Psoas muscle (tissue), 8 donors: Measurements from ENCODE around the gene DDX41. TPM values are rescaled to one million over a fixed set of nuclear protein-coding genes. Genes with fewer than 3 reads are reported as not detected.
A peak's percentile ranks its signal among the peaks of the same experiment; 100 is the strongest.

Experiments
- ATAC-seq, 4 donors: fragments of 200-7000 bp; cut with Tn5 transposase; one replicate each; pipeline ENCODE4 v1.9.1; 2020; ENCODE audit warnings: moderate library complexity in 3 of 4, mild to moderate bottlenecking in 2 of 4
- DNase-seq, 2 donors: peaks; one replicate each; pipeline ENCODE4 v3.0.0-alpha.2; 2020
- H3K27ac ChIP-seq: fragments of 200-600 bp; one replicate; pipeline ENCODE4 v1.8.0; 2022
- H3K27me3 ChIP-seq, 3 donors: fragments of 200-600 bp in 1 of 3; one replicate each; pipeline versions ENCODE4 v1.6.1 to v1.8.0; 2013 to 2022; ENCODE audit warnings: low read length in 2 of 3, mild to moderate bottlenecking in 2 of 3, moderate library complexity in 1 of 3; ENCODE audit not compliant: insufficient read depth in 3 of 3
- H3K36me3 ChIP-seq, 2 donors: fragments of 200-600 bp in 1 of 2; one replicate each; pipeline versions ENCODE4 v1.6.1 to v1.8.0; 2013 to 2022; ENCODE audit warnings: low read depth in 1 of 2, mild to moderate bottlenecking in 1 of 2, moderate library complexity in 1 of 2; ENCODE audit not compliant: insufficient read depth in 1 of 2
- H3K4me1 ChIP-seq: fragments of 200-600 bp; one replicate; pipeline ENCODE4 v1.8.0; 2022
- H3K4me3 ChIP-seq: fragments of 200-600 bp; one replicate; pipeline ENCODE4 v1.8.0; 2022; ENCODE audit warnings: mild to moderate bottlenecking
- H3K9me3 ChIP-seq: fragments of 200-600 bp; one replicate; pipeline ENCODE4 v1.8.0; 2022
- CTCF ChIP-seq: fragments of 200-600 bp; IDR thresholded peaks from one replicate; pipeline ENCODE4 v1.8.0; 2022; ENCODE audit warnings: antibody characterized with exemption
- WGBS, 3 donors: extraction: QIAGEN DNeasy Blood & Tissue Kit; methylation state at CpG; one replicate each; pipeline versions ENCODE4 v1.1.6 to v1.1.7; 2013; 5-methylcytosine and 5-hydroxymethylcytosine counted together
- intact Hi-C, 2 donors: fragments of 100-400 bp; cut with DNase I; formaldehyde crosslinking; loops; one replicate each; pipeline versions ENCODE4 v1.11.0 to v1.14.2; 2022
- polyA plus RNA-seq, 3 donors: library from polyadenylated mRNA; stranded (reverse); fragments of 200-250 nt; gene quantifications; one replicate each; pipeline ENCODE4 v1.2.3, GENCODE V29; 2013
- total RNA-seq, 4 donors: library from RNA; stranded (reverse); fragmentation: NEBNext Ultra II Directional in 2 of 4; extraction: Animal tissue kit (Norgen Biotek cat#: 25700) in 2 of 4; gene quantifications; one replicate each; pipeline versions ENCODE4 v1.2.1 to v1.2.4, GENCODE V29; 2021 to 2023
- donor health status: healthy with polysubstance abuse.
- donor health status: DM: no; HTN: no; CAD: no; lungs with moderate emphysema.
- donor health status: Bipolar disorder and iron deficiency.
- donor health status: healthy.
- donor health status: DM: yes; HTN: yes; CAD: no.
- donor health status: DM: no; HTN: no; CAD: no.
- donor health status: DM: no; HTN: no; CAD: no.
- donor health status: DM: yes; HTN: yes; CAD: no.

Gene DDX41
- total and polyA plus RNA-seq, 7 donors = 37.2 to 71.6 (median 41.0) TPM

- Histone ChIP-seq H3K4me1 (peaks cover 39% of the 10 kb centered on the region), H3K36me3 (peaks cover 0 to 28% of the 10 kb centered on the region in 2 donors), H3K9me3 (no peaks in the 10 kb centered on the region), H3K4me3 (peak overlapping the region; percentile 85), H3K27me3 (no peaks in the 10 kb centered on the region), H3K27ac (peak overlapping the region; percentile 94)
- no peak for TF ChIP-seq CTCF
- 0 to 3% (median 0%) methylated on average over 16 to 29 of the region's 29 CpGs for WGBS, 3 donors
- intact Hi-C loops = no loop called here
- peak; percentile 87 to 94 for DNase-seq
- ATAC-seq = peak; percentile 69 to 77 (median 74)
These were observed 20.0 kb downstream of the DDX41 start for GRCh38 chr5:177496727-177497291.

GRCh38 chr5:177496070-177496726 is 20.6 kb downstream of the DDX41 start:
- H3K27me3 ChIP-seq = no peaks in the 10 kb centered on the region
- WGBS, 3 donors = 18 to 28% (median 26%) methylated on average over 12 of the region's 12 CpGs
- TF ChIP-seq CTCF = peak; percentile 30
- intact Hi-C loops = no loop called here
- no peaks in the 10 kb centered on the region for H3K9me3 ChIP-seq
- H3K27ac ChIP-seq = peak overlapping the region; percentile 94
- peaks cover 0 to 34% of the 10 kb centered on the region in 2 donors for H3K36me3 ChIP-seq
- ATAC-seq = peak in 1 of 4 donors; percentile 1
- H3K4me3 ChIP-seq = peak overlapping the region; percentile 85
- no peak for DNase-seq
- peaks cover 39% of the 10 kb centered on the region for H3K4me1 ChIP-seq

GRCh38 chr5:177495243-177496060 is 21.3 kb downstream of the DDX41 start:
- Histone ChIP-seq H3K4me3 (peak overlapping the region; percentile 85), H3K27me3 (no peaks in the 10 kb centered on the region), H3K27ac (peak overlapping the region; percentile 94), H3K4me1 (peaks cover 39% of the 10 kb centered on the region), H3K36me3 (peaks cover 0 to 42% of the 10 kb centered on the region in 2 donors), H3K9me3 (no peaks in the 10 kb centered on the region)
- ATAC-seq (no peak), DNase-seq (peak; percentile 67 to 74)
- no peak for TF ChIP-seq CTCF
- WGBS, 3 donors = 44 to 49% (median 46%) methylated on average over 12 to 14 of the region's 14 CpGs
- intact Hi-C loops = no loop called here

GRCh38 chr5:177494346-177495195 is 22.2 kb downstream of the DDX41 start:
- no peak for TF ChIP-seq CTCF
- Histone ChIP-seq H3K27me3 (no peaks in the 10 kb centered on the region), H3K4me1 (peaks cover 39% of the 10 kb centered on the region), H3K9me3 (no peaks in the 10 kb centered on the region), H3K4me3 (peak overlapping the region; percentile 85), H3K27ac (peak overlapping the region; percentile 94), H3K36me3 (peaks cover 0 to 50% of the 10 kb centered on the region in 2 donors)
- intact Hi-C loops = no loop called here
- 50 to 54% (median 50%) methylated on average over 10 to 11 of the region's 11 CpGs for WGBS, 3 donors
- DNase-seq = peak; percentile 69 to 83
- peak in 2 of 4 donors; percentile 18 to 27 for ATAC-seq
